Left hindlimb (tissue), 1 donor: ENCODE measurements around the gene ACAD9.
"Not testable (repeated sequence)": the region's sequence is repeated elsewhere in the genome, so short reads cannot be mapped to it uniquely, and the experiment has no call there.

ENCODE experiments used
- DNase-seq: peaks from one replicate; pipeline ENCODE4 v3.0.0-alpha.2; 2018

The ACAD9 gene

DNA sequence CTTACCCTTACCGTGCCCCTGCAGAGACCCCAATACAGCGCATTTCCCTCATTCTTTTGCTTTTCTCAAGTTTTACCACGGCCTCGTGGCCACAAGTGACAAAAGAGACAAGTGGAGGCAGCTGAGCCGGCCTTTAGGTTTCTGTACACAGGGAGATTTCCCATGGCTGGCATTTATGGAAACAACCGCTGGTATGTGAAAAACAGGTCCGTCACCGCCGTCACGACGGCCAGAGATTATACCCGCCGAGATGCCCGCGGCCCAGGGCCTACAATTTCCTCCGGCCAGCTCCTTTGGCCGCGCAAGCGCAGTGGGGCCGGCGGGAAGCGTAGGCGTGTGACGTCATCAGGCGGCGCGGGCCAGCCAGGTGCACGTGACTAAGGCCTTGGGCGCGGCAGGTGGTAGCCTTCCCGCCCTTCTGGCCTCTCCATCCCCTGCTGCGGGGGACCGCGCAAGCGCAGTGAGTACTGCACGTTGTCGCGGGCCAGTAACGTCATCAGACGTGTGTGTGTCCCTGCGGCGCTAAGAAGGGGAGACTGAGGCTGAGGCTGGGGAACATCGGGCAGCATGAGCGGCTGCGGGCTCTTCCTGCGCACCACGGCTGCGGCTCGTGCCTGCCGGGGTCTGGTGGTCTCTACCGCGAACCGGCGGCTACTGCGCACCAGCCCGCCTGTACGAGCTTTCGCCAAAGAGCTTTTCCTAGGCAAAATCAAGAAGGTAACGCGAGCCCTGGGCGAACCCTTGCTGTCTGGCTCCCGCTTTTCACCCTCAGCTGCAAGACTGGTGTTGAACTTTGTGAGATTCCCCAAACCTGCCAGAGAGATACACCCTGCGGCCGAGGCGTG lies at the start of gene ACAD9:
Gene ACAD9 (plus strand): TSS at position 496 of the 845 bp plus-strand sequence. CDS start 72 bp downstream, at position 568.
- peak; percentile 98 for DNase-seq

DNA sequence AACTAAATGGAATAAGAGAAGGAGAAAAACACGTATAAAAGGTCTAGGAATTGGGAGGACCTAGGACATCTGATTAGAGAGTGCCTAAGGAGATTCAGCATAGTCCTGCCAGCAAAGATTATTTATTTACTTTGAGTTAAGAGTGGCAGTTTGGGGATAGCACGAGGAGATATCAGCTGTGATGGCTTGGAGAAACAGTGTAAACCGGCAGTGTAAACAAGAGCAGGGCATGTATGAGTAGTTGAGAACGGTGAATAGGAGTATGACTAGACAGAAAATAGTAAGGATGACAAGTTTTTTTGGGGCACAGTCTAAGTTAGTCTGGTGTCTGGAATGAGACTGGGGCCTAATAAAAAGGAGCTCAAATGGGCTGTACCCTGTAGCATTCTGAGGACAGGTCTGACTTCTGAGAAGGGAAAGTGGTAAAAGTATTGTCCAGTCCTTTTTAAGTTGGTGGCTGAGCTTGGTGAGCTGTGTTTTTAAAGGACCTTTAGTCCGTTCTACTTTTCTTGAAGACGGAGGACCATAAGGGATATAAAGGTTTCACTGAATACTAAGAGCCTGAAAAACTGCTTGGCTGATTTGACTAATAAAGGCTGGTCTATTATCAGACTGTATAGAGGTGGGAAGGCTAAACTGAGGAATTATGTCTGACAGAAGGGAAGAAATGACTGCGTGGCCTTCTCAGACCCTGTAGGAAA lies 49.3 kb upstream of the ACAD9 start:
- not testable (repeated sequence) for DNase-seq

DNA sequence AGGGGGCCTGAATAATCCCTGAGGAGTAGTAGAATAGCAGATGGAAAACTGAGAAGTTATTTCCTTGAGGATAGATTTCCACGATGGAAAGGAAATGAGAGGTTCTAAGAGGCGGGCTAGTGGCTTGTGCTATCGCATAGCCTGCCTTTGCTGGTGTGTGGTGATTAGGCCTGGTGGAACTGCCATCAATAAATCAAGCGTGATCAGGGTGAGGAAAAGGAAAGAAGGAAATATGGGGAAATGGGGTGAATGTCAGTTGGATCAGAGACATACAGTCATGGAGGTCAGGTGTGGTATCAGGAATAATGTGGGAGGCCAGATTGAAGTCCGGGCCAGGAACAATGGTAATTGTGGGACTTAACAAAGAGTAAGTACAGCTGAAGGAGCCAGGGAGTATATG lies 48.7 kb upstream of the ACAD9 start:
- DNase-seq = not testable (repeated sequence)

DNA sequence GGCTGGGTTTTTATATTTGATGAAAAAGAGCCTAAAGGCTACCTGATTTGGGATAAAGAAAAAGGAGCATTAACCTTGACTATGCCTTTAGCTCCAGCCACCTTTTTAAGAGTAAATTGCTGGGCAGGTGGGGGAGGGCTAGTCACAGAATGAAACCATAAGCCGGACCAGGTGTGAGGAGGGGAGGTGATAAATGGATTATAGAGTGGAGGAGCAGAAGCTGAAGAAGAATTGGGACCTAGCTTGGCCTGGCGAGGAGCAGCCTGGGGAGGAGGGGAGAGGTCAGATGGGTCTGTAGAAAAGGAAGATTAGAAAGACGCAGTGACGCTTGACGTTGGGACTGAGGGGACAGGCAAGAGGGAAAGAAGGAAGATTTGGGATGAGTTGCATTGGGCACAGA lies 46.4 kb upstream of the ACAD9 start:
- not testable (repeated sequence) for DNase-seq

DNA sequence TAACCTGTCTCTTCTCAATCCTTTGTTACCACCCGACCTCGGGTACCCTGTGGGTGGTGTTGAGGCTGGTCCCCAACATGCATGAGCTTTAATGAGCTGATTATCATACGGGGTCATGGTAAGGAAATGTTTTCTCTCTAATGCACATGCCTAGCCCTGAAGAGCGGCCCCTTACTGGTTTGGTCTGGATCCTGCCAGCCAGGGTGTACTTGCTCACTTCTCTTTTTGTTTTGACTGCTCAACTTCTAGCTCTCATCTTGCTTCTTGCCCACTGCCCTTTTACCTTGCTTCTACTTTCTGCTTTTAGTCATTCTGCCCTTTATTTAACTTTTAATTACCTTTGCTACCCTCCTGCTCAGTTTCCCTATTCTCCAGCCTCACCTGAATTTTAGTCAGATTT lies 44.3 kb upstream of the ACAD9 start:
- no peak for DNase-seq

DNA sequence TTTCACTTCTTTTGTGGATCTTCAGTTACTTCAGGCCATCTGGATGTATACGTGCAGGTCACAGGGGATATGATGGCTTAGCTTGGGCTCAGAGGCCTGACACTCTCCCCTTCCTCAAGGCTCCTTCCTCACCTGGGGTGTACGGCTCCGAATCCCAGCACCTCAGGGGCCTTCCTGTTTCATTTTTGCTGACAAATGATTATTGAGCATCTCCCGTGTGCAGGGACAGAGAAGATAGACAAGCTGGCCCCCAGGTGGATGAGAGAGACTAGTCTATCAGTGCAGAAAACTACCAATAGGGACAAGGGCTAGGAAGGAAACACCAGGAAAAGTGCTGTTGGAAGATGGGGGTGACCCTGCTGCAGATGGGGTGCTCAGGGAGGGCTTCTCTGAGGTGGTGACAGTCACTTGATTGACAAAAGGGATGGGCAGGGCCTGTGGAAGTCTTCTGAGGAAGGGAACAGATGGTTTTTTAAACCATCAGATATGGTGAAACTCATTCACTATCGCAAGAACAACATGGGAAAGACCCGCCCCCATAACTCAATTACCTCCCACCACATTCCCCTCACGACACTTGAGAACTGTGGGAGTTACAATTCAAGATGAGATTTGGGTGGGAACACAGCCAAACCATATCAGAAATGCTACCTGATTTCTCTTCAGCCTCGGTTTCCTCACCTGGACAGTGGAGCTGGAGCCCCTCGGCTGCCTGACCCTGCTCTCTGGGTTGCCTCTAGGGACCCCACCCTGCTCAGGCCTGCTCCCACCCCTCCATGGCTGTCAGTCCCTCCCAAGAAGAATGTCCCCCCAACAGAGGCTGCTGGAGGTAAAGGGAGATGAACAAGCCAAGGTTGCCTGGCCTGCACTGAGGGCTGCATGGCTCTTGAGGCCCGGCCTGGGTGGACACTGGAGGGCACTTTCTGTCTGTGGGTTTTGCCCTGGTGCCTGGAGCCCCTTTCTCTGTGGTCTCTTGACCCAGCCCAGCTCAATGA lies 37.2 kb upstream of the ACAD9 start:
- DNase-seq = no peak

DNA sequence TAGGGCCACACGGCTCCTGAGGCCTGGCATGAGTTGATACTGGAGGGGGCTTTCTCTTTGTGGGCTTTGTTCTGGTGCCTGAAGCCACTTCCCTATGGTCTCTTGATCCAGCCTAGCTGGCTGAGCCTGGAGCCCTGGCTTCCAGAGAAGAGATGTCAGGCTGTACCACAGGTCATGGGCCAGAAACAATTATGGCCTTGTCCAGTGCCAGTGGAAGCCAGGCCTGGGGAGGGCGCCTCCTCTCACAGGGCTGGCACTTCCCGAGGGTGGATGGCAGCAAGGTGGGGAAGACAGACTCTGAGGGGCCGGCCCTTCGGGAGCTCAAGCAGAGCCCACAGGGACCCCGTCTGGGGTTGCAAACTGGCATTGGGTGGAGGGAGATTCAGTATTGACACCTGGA lies 34.9 kb upstream of the ACAD9 start:
- no peak for DNase-seq

GRCh38 chr3:128845119-128845777 lies 34.2 kb upstream of the ACAD9 start:
- DNase-seq = peak; percentile 25

- peak; percentile 89 for DNase-seq
Observed at GRCh38 chr3:128845778-128846485, 33.5 kb upstream of the ACAD9 start.

- DNase-seq = no peak
Observed at GRCh38 chr3:128846486-128846891, 32.9 kb upstream of the ACAD9 start.

DNA sequence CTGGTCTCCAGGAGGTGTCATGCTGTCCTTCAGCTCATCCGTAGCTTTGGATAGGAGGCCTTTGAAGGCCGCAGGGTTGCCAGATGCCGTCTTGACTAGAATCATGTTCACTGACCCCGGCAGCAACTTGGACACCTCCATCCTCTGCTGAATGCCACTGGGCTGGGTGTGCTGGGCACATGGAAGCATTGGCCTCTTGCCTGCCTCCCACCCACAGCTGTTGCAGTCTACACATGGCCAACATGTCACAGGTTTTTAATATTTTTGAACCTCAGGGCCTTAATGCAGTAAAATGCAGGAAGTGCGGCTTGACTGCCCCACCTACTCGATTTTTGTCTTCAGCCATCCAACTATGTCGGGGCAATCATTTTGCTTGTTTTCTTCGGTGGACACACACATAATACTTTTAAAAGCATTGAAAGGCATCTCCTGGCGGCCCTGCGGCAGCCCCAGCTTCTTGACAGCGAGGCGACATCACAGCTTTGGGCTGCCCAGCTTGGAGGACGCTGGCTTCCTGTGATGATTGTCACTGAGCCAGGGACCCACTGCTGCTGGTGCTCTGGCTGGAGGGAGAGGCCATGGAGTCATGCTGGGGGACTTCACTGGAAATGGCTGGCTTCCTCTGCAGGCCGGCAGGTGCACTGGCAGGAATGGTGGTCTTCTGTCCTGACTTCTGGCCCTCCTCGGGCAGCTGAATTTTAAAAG lies 31.6 kb upstream of the ACAD9 start:
- DNase-seq = no peak

DNA sequence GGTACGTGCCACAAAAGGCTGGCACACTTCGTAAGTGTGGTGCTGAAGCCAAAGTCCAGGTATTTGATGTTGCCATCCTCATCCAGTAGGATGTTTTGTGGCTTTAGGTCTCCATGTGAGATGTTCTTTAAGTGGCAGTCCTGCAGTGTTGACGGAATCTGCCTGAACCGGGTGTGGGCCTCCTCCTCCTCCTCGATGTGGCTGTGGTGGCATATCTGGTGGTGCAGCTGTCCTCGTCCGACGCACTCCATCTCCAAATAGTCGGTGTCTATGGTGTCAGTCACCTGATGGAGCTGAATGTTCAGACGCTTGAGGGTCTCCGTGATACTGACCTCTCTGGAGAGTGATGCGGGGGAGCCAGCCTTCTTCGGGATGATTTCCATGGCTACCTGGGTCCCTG lies 30.5 kb upstream of the ACAD9 start:
- no peak for DNase-seq

- DNase-seq = no peak
Observed at GRCh38 chr3:128849911-128850455, 29.4 kb upstream of the ACAD9 start.

DNA sequence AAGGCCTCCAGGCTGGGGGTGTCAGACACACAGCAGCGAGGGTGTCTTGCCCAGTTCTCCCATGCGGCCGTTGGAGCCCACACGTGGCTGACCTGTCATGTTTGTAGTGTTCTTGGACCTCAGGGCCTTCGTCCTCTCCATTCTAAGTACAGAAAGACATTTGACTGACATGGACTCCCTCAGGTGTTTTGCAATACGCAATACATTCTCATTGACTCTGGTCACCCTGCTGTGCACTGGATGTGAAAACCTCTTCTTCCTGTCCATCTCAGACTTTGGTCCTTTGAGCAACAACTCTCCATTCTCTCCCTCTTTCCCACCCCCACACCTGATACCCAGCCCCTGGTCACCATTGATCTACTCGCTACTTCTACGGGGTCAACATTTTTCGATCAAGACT lies 28.9 kb upstream of the ACAD9 start:
- DNase-seq = no peak

GRCh38 chr3:128851601-128852000 lies 27.8 kb upstream of the ACAD9 start:
- no peak for DNase-seq

GRCh38 chr3:128853826-128854225 lies 25.6 kb upstream of the ACAD9 start:
- DNase-seq = no peak

- DNase-seq = no peak
Observed at GRCh38 chr3:128854475-128854874, 24.9 kb upstream of the ACAD9 start.

DNA sequence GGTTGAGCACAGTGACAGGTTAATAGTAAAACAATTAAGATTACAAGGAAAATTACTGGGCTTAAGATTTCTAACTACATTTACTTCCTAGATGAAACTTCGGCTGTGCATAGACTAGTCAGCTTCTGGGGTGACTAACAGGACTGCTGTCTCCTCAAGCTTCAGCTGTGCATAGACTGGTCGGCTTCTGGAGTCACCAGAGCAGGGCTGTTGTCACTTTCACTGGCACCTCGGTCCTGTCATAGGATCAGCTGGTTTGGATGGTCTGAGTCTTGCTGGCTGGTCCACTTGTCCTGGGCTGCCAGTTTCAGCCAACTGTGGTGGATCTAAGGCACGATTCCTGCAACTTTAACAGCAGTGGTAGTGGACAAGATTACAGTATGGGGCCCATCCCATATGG lies 23.9 kb upstream of the ACAD9 start:
- DNase-seq = no peak

- no peak for DNase-seq
Observed at GRCh38 chr3:128858167-128858566, 21.3 kb upstream of the ACAD9 start.

DNA sequence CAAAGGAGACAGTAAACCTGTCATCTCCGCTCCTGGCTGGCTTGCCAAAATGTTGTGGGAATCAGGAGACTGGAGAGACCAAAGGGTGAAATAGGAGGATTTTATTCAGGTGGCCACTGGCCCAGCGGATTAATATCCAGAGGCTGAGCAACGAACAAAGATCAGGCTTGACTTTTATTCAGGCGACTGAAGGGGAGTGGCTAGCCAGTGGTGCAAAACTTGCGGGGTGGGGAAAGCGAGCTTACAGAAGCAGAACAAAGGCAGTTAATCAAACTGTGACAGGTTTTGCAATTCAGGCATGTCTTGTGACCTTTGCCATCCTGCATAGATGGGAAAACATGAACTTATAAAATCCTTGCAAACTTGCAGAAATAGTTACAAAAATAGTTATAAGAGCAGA lies 19.8 kb upstream of the ACAD9 start:
- DNase-seq = no peak

GRCh38 chr3:128861491-128861890 lies 17.9 kb upstream of the ACAD9 start:
- DNase-seq = no peak
